Dedifferentiated amniotic fluid mesenchymal stem cell (primary cell): ENCODE data around the gene NTM.

Source experiments
- DNase-seq: peaks from one replicate; pipeline ENCODE4 v3.0.0-alpha.2; 2016; ENCODE audit errors: extremely low spot score

NTM gene

GRCh38 chr11:131864228-131864627 is 493.8 kb downstream of the NTM start:
- DNase-seq: no peak

DNA sequence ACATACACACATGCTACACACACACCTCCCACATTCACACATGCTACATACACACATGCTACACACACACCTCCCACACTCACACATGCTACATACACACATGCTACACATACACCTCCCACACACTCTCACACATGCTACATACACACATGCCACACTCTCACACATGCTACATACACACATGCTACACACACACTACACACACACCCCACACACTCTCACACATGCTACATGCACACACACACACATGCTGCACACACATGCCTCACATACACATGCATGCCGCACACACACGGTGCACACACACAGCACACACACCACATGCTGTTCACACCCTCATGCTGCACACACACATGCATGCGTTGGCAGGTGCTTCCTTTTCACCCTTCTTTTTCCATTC is 495.4 kb downstream of the NTM start:
- DNase-seq: no peak

DNA sequence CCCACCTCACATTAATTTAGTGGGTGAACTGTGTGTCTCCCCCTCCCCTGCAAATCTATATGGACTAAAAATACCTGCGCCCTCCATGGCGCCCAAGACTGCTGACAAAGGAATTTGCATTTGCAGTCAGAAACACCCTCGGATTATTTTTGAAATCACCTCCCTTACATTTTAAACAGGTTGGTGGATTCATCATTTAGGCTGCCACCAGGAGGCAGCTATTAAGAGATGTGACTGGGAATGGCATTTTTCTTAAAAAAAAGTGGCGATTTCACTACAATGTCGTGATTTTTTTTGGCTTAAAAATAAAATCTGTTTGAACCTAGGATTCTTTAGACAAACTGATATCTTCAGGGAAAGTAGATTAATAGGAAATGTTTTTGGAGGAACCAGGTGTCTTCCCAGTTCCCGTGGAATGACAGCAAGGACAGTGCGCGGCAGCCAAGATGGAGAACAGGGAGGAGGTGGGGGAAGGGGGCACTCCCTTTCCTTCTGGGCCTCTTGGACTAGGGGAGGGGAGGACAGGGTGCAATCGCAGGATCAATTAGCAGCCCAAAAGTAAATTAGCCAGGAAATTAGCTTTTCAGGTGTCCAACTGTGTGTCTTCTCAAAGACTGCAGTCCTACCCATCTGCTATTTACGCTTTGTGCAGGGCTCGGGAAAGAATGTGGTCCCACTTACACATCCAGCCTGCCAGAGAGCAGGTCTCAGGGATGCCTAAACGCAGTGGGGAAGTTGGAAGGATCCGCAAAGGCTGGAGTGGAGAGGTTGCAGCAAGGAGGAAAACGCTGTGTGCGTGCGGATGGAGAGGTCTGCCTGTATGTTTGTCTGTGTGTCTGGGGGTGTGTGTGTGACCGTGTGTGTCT is 496.4 kb downstream of the NTM start:
- DNase-seq: no peak

- DNase-seq: peak; percentile 86
These were observed 497.2 kb downstream of the NTM start for GRCh38 chr11:131867457-131868257.

- DNase-seq: no peak
These were observed 498.5 kb downstream of the NTM start for GRCh38 chr11:131868629-131869507.

GRCh38 chr11:131870305-131870704 is 499.9 kb downstream of the NTM start:
- DNase-seq: no peak

- no peak for DNase-seq
These were observed 500.6 kb downstream of the NTM start for GRCh38 chr11:131871006-131871405.

GRCh38 chr11:131874070-131874469 is 503.7 kb downstream of the NTM start:
- no peak for DNase-seq

DNA sequence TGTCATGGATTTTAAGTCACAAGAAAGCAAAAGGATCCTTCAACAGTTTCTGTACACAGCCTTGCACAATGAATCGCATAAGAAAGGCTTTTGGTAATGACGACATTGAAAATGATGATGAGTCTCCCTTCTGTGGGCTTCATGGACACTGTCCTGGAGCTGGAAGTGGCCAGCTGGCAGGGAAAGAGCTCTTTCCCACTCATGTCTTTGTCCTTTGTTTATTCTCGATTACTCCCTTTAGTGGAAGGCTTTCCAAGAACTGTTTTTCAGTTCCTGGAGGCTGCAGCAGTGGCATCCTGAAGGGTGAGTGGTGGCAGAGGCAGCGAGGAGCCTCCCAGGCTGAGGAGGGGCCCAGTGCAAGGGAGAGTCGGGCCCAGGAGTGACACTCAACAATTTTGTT is 505.2 kb downstream of the NTM start:
- no peak for DNase-seq

DNA sequence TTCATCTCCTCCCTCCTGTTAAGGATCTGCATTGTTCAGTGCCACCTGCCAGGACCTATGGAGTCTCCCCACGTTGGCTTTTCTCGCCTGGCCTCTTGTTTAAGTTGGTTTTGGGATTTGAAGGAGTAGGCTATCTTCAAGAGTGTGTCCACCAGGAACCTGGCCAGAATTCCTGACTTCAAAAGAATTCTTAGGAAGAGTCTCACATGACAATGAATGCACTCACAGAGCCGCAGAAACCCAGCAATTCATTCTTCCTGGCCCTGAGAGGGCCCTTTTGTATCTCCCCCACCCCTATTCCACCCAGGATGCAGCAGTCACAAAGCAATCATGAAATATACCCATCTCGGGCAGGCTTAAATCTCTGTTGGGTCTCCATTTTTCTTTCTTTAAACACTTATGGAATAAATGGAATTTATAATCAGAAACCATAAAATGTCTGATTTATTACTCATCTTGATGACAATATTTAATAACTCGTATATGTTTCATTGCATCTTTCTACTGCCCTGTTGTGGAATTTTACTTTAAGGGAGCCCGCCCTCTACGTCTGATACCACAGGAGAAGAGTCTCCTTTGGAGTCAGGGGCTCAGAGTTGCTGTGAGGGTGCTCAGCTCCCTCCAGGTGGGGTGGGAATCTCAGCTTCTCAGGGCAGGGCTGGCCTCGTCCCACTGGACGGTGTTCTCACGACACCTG is 507.0 kb downstream of the NTM start:
- DNase-seq: no peak

GRCh38 chr11:131880316-131880715 is 509.9 kb downstream of the NTM start:
- no peak for DNase-seq

- no peak for DNase-seq
These were observed 510.6 kb downstream of the NTM start for GRCh38 chr11:131880976-131881375.

GRCh38 chr11:131883332-131883731 is 512.9 kb downstream of the NTM start:
- no peak for DNase-seq

DNA sequence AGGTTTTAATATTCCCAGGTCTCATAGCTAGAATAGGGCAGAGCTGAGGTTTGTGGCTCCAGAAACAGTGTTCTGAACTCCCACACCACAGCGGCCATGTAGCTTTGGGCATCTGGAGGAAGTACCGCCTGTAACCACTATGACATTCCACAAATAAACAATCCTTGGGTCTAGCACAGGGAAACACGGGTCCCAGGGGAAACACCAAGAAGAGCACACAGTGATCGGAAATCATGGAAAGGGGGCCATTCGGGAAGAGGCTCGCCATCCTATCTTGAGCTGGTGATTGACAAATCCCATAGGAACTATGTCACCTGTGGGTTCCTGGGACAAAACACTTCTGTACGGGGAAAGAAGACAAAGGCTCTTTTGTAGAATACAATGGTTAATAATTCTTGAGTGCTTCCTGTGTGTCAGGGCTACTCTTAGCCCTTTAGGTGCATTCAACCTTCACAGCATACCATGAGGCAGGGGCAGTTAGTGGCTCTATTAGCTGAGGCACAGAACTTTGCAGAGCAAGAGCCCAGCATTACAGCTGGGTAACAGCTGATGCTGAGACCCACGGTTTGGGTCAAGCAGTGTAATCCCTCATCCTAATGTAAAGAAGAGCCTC is 514.2 kb downstream of the NTM start:
- DNase-seq: no peak

GRCh38 chr11:131885431-131885830 is 515.0 kb downstream of the NTM start:
- DNase-seq: no peak

GRCh38 chr11:131886201-131886600 is 515.8 kb downstream of the NTM start:
- no peak for DNase-seq

DNA sequence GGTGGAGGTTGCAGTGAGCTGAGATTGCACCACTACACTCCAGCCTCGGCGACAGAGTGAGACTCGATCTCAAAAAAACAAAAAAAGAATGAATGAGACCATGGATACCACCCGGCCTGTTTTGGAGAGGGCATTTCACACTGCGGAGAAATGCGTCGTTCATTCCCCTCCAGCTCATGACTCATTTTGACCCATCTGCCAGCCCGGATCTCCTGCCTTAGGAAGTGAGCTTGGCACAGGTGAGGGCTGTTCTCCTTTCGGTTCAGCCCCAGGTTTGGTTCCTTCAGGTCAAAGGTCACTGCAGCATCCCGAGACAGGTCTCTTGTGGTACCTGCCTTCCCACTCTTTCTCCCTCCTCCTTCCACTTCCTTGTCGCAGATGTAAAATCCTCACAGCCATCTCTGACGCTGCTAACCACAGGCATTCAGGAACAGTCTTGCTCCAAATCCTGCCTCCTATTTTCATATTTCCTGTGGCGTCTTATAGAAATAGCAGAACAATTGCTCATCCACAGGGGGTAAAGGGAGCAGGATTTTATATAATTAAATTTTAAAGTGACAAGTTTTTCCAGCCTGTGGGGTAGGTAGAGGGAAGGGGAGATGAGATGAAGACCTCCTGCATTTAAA is 517.9 kb downstream of the NTM start:
- peak; percentile 85 for DNase-seq

DNA sequence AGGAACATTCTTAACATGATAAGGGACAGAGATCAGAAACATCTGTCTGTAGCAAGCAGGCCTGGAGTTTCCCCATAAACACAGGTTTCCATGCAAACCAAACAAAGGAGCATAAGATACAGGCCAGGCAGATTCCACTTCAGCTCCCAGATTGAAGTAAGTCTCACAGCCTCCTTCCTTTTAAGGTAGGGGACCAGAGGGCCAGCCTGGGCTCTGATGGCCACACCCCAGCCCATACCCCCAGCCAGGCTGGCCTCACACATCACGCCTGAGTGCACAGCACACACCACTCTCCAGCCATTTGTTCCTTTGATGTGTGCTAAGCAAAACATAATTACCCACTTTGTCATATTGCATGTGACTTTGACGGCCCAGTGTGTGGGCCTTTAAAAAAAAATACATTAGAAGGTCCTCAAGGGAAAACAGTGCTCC is 518.7 kb downstream of the NTM start:
- DNase-seq: peak; percentile 56

GRCh38 chr11:131889760-131890581 is 519.6 kb downstream of the NTM start:
- no peak for DNase-seq
